ENCODE results near the gene LCE3E.

- TF ChIP-seq POLR2AphosphoS5 (IDR thresholded peaks at IDR 0.05; ENCODE audit: low read depth) (no peak), CTCF (IDR thresholded peaks at IDR 0.05; ENCODE audit: insufficient read depth, low read length) (no peak), GABPA (IDR thresholded peaks at IDR 0.05; ENCODE audit: low read depth) (no peak)
- TF ChIP-seq, protein P1, sequence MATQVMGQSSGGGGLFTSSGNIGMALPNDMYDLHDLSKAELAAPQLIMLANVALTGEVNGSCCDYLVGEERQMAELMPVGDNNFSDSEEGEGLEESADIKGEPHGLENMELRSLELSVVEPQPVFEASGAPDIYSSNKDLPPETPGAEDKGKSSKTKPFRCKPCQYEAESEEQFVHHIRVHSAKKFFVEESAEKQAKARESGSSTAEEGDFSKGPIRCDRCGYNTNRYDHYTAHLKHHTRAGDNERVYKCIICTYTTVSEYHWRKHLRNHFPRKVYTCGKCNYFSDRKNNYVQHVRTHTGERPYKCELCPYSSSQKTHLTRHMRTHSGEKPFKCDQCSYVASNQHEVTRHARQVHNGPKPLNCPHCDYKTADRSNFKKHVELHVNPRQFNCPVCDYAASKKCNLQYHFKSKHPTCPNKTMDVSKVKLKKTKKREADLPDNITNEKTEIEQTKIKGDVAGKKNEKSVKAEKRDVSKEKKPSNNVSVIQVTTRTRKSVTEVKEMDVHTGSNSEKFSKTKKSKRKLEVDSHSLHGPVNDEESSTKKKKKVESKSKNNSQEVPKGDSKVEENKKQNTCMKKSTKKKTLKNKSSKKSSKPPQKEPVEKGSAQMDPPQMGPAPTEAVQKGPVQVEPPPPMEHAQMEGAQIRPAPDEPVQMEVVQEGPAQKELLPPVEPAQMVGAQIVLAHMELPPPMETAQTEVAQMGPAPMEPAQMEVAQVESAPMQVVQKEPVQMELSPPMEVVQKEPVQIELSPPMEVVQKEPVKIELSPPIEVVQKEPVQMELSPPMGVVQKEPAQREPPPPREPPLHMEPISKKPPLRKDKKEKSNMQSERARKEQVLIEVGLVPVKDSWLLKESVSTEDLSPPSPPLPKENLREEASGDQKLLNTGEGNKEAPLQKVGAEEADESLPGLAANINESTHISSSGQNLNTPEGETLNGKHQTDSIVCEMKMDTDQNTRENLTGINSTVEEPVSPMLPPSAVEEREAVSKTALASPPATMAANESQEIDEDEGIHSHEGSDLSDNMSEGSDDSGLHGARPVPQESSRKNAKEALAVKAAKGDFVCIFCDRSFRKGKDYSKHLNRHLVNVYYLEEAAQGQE (IDR thresholded peaks at IDR 0.05; ENCODE audit: insufficient replicate concordance, low read depth): no peak
Observed at GRCh38 chr1:152613511-152613910, 46.9 kb upstream of the LCE3E start, which contains the start of gene LCE3B.

Measured in HL-60 (cell line).